PC-3 (cell line): ENCODE data around the gene AXDND1.

Experiments used
- EZH2phosphoT487 ChIP-seq: fragments of 300-600 bp; sonication (generic); IDR thresholded peaks from 2 replicates; pipeline ENCODE4 v1.6.1; 2018; ENCODE audit warnings: mild to moderate bottlenecking, antibody characterized with exemption, low read length, borderline replicate concordance
- TF ChIP-seq, protein P1 (sequence below): fragments of 300-600 bp; sonication (generic); conservative IDR thresholded peaks from 2 replicates; pipeline ENCODE4 v1.5.1; 2017; ENCODE audit warnings: antibody characterized with exemption, low read depth, mild to moderate bottlenecking, low read length

DNA sequence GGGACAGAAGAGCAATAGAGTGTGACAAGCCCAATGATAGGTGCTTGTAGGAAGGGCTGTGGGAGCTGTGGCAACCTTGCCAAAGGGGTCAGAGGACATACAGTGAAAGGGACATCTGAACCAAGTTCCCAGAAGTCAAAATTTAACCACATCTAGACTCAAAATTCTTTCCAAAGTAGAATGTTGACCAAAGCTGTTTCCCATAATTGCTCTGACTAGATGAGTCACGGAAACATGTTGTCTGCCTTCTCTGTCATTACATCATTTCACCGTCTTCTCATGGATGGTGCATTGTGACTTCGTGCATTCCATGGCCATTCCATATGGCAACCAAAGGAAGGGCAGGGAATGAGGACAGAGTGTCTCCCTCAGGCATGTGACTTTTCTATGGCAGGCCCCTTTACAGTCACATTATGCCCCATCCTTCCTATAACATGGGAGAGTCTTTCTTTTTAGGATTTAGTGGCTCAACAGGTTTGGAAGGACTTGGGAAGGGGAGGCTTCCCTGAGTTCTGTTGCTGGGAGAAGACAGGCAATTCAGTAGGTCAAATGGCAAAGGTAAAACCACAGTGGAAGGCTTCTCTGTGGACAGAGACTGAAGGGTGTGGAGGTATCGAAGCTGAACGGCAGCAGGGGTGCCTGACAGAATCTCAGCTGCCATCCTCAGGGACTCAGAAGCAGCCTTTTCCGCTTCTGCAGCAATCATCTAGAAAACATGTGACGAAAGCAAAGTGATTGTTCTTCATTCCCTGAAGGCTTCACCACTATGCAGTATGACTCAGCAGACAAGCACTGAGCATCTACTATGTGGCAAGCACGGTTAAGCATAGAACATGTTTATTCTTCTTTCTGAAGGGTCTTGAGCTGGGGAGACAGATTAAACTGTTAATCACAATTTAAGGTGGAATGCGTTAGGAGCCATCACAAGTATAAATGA is 185.2 kb downstream of the AXDND1 start:
- TF ChIP-seq, protein P1, sequence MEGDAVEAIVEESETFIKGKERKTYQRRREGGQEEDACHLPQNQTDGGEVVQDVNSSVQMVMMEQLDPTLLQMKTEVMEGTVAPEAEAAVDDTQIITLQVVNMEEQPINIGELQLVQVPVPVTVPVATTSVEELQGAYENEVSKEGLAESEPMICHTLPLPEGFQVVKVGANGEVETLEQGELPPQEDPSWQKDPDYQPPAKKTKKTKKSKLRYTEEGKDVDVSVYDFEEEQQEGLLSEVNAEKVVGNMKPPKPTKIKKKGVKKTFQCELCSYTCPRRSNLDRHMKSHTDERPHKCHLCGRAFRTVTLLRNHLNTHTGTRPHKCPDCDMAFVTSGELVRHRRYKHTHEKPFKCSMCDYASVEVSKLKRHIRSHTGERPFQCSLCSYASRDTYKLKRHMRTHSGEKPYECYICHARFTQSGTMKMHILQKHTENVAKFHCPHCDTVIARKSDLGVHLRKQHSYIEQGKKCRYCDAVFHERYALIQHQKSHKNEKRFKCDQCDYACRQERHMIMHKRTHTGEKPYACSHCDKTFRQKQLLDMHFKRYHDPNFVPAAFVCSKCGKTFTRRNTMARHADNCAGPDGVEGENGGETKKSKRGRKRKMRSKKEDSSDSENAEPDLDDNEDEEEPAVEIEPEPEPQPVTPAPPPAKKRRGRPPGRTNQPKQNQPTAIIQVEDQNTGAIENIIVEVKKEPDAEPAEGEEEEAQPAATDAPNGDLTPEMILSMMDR: no peak
- TF ChIP-seq EZH2phosphoT487: no peak
